Ishikawa (cell line): Measurements from ENCODE around the gene CCDC150.

Experiments used
- CEBPB ChIP-seq: IDR thresholded peaks from 2 replicates; pipeline ENCODE4 v1.6.1; 2012
- CREB1 ChIP-seq: IDR thresholded peaks from 2 replicates; pipeline ENCODE4 v1.6.1; 2012; ENCODE audit warnings: low read depth
- EGR1 ChIP-seq: IDR thresholded peaks from 2 replicates; pipeline ENCODE4 v1.6.1; 2012
- EP300 ChIP-seq: IDR thresholded peaks from 2 replicates; pipeline ENCODE4 v1.6.1; 2012; ENCODE audit warnings: borderline replicate concordance
- FOXM1 ChIP-seq: IDR thresholded peaks from 2 replicates; pipeline ENCODE4 v1.6.1; 2012; ENCODE audit warnings: low read depth, borderline replicate concordance
- MAX ChIP-seq: IDR thresholded peaks from 2 replicates; pipeline ENCODE4 v1.6.1; 2012
- NFIC ChIP-seq: IDR thresholded peaks from 2 replicates; pipeline ENCODE4 v1.6.1; 2012
- RAD21 ChIP-seq: IDR thresholded peaks from 2 replicates; pipeline ENCODE4 v1.6.1; 2012; ENCODE audit warnings: low read depth
- REST ChIP-seq: IDR thresholded peaks from 2 replicates; pipeline ENCODE4 v1.6.1; 2012; ENCODE audit warnings: low read depth, mild to moderate bottlenecking
- TAF1 ChIP-seq: IDR thresholded peaks from 2 replicates; pipeline ENCODE4 v1.6.1; 2012; ENCODE audit warnings: low read depth, mild to moderate bottlenecking
- TCF12 ChIP-seq: IDR thresholded peaks from 2 replicates; pipeline ENCODE4 v1.6.1; 2012; ENCODE audit warnings: low read depth
- TEAD4 ChIP-seq: IDR thresholded peaks from 2 replicates; pipeline ENCODE4 v1.6.1; 2012
- YY1 ChIP-seq: IDR thresholded peaks from 2 replicates; pipeline ENCODE4 v1.6.1; 2012; ENCODE audit warnings: low read depth
- ZBTB7A ChIP-seq: IDR thresholded peaks from 2 replicates; pipeline ENCODE4 v1.6.1; 2012; ENCODE audit warnings: low read depth
- TF ChIP-seq, protein P1 (sequence below): IDR thresholded peaks from 2 replicates; pipeline ENCODE4 v1.6.1; 2012

CCDC150 gene

DNA sequence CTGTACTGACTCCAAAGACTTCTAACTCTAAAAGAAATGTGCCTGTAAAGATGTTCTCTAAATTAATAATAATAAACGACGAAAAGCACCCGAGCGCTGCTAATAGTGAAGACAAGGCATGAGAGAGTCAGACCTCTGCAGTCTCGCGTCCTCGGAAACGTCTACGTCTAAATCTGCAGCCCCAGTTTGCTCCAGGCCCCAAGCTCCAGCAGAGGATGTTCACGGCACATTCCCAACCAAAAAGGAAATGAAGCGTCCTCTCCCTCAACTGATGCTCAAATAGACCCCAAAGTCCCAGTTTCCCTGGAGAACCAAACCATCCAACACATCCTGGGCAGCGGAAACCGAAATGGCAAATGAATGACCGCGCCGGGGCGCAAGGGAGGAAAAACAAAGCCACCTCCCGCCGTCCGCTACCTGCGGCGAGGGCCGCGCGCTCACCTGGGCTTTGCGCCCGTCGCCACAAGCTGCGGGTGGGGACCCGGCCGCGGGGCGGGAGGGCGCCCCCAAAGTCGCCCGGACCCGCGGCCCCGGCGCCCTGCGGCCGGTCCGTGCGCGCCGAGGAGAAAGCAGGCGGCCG is 47.1 kb upstream of the CCDC150 start:
- TF ChIP-seq CREB1 (no peak), ZBTB7A (no peak), CEBPB (no peak), EGR1 (no peak), RAD21 (no peak; the same call in 1 of the 2 replicates), NFIC (no peak), EP300 (no peak), TCF12 (no peak), REST (no peak), MAX (no peak), FOXM1 (no peak), TAF1 (no peak; the same call in 1 of the 2 replicates), YY1 (no peak), TEAD4 (no peak)
- TF ChIP-seq, protein P1, sequence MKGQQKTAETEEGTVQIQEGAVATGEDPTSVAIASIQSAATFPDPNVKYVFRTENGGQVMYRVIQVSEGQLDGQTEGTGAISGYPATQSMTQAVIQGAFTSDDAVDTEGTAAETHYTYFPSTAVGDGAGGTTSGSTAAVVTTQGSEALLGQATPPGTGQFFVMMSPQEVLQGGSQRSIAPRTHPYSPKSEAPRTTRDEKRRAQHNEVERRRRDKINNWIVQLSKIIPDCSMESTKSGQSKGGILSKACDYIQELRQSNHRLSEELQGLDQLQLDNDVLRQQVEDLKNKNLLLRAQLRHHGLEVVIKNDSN, result no peak

- TF ChIP-seq FOXM1 (no peak), RAD21 (no peak), NFIC (no peak), EGR1 (no peak), MAX (no peak; the same call in 1 of the 2 replicates), TAF1 (no peak), TEAD4 (no peak), CEBPB (no peak)
- TF ChIP-seq, protein P1, result no peak
Observed at GRCh38 chr2:196592911-196593881, 46.3 kb upstream of the CCDC150 start, which contains the start of gene HECW2. TSS of gene HECW2 (minus strand) at chr2:196593554.

- TF ChIP-seq MAX (no peak), TAF1 (no peak), CEBPB (no peak), REST (no peak), TEAD4 (no peak), TCF12 (no peak), EP300 (no peak), NFIC (no peak), EGR1 (no peak), FOXM1 (no peak), CREB1 (no peak), ZBTB7A (no peak)
- TF ChIP-seq, protein P1, result no peak
Observed at GRCh38 chr2:196594158-196594557, 45.4 kb upstream of the CCDC150 start.

GRCh38 chr2:196597531-196597930 is 42.0 kb upstream of the CCDC150 start:
- TF ChIP-seq RAD21, result no peak
- no peak for TF ChIP-seq EGR1

GRCh38 chr2:196598412-196598811 is 41.1 kb upstream of the CCDC150 start:
- TF ChIP-seq REST, result no peak
